ENCODE data around the gene TMTC4. TPM values are rescaled to one million over a fixed set of nuclear protein-coding genes. Genes with fewer than 3 reads are reported as not detected.

TMTC4 gene
- total RNA-seq, 1 donor from 2014 or later: 19.2 TPM

DNA sequence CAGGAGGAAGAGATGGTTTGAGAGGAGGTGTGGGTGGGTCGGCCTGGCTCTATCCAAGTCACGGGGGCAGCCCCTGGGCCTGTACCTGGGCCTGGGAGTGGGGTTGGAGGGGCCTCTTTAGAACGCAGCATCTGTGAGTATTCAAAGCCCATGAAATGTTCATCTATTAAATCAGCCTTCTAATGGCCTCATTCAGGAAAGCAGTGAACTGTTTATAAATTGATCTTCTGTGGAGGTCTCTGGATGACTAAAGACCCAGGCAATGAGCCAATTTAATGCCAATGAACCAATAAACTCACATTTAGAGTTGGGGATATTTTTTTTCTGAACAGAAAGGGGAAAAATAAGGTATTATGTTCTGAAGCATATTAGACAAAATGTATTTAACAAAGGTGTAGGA lies 66.1 kb downstream of the TMTC4 start:
- H3K9me3 Mint-ChIP-seq: peaks cover 8% of the 10 kb centered on the region
- intact Hi-C loops (cut with micrococcal nuclease): no loop called here
- H3K27me3 Mint-ChIP-seq (ENCODE audit: low read depth): no peaks in the 10 kb centered on the region
- H3K4me3 Mint-ChIP-seq (ENCODE audit: low read depth): peak overlapping the region; percentile 11
- H3K4me1 Mint-ChIP-seq (ENCODE audit: low read depth): peaks cover 28% of the 10 kb centered on the region
- no peak for DNase-seq (ENCODE audit: low spot score)
- peak overlapping the region; percentile 70 for H3K27ac Mint-ChIP-seq
- H3K36me3 Mint-ChIP-seq (ENCODE audit: low read depth): peaks cover 58% of the 10 kb centered on the region

DNA sequence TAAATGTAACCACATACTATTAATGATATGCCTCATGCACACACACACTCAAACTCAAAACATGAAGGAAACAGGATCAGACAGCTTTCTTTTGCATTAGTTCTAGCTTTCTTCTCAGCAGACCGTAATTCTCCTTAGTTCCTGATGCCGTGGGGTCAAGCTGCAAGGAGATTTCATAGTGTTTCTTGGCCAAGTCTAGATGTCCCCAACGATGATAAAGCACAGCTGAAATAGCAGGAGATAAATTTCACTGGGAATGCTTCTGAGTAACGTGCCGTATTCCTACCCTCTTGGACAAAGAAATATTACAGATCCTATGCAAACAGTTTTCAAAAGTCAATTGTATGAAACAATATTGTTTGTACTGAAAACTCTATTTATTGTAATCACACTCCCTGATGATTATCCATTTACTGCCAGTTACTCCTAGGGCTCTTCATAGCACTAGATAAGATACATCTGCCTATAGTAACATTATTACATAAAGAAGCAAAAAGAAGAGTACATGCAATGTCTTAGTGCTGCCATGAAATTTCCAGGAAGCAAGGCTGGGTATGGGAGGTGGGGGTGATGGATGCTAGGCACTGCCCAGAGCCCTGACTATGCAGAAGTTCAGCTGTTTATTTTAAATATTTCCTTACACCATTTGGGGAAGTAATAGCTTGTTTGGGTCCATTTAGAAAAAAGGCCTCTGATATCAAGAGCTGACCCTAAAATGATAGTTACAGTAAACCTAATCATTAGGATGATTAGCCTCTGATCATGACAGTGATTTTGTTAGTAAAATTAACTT lies 69.5 kb downstream of the TMTC4 start:
- Mint-ChIP-seq H3K36me3 (ENCODE audit: low read depth) (peaks cover 42% of the 10 kb centered on the region), H3K27ac (no peak overlapping the region), H3K4me1 (ENCODE audit: low read depth) (peaks cover 22% of the 10 kb centered on the region), H3K27me3 (ENCODE audit: low read depth) (no peaks in the 10 kb centered on the region), H3K9me3 (peaks cover 8% of the 10 kb centered on the region), H3K4me3 (ENCODE audit: low read depth) (no peak overlapping the region)
- DNase-seq (ENCODE audit: low spot score): no peak
- intact Hi-C loops (cut with micrococcal nuclease): no loop called here

DNA sequence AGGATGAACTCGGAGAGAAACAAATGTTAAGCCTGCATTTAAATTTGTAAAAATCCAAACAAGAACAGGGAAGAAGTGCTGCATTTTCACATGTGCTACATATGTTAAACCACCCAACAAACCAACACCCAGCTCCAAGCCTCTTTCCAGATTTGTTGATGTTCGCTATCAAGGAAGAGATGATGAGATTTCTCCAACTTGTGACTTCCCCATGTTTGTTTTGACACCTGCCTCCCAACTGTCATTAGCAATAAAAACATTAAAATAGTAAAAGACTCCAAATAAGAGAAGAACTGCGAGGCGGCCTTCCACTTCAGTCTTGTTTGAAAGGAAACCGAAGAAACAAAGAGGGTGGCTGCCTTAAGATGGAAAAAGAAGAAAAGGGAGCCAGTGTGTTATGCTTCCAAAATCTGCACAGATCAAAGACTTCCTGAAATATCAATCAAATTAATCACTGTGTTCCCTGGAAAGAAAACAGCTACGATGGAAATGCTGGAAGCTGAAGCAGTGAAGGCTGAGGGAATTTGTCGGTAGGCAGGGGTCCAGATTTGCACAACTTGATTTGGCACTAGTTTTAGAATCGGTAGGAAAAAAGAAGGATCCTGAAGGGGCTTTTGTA lies 72.0 kb downstream of the TMTC4 start:
- H3K9me3 Mint-ChIP-seq: no peaks in the 10 kb centered on the region
- H3K27me3 Mint-ChIP-seq (ENCODE audit: low read depth): no peaks in the 10 kb centered on the region
- H3K4me1 Mint-ChIP-seq (ENCODE audit: low read depth): peaks cover under 1% of the 10 kb centered on the region
- H3K36me3 Mint-ChIP-seq (ENCODE audit: low read depth): peaks cover 26% of the 10 kb centered on the region
- intact Hi-C loops (cut with micrococcal nuclease): no loop called here
- H3K4me3 Mint-ChIP-seq (ENCODE audit: low read depth): no peak overlapping the region
- DNase-seq (ENCODE audit: low spot score): no peak
- H3K27ac Mint-ChIP-seq: no peak overlapping the region

DNA sequence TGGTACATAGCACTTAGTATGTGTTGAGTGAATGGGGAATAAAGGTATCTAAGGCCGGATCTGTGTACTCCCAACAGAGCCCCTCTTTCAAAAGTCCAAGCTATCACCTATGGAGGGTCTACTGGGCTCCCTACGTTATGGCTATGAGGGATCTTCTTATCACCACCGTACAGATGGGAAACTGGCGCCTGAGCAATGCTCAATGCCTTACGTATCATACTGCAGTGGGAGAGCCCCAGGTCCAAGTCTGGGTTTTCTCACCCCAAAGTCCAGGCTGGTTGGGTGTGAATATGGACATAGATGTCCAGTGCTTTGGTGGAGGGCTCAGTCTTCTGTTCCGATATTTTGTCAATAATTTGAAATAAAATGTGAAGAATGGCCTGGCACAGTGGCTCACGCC lies 72.9 kb downstream of the TMTC4 start:
- no peaks in the 10 kb centered on the region for H3K27me3 Mint-ChIP-seq (ENCODE audit: low read depth)
- intact Hi-C loops (cut with micrococcal nuclease): no loop called here
- H3K27ac Mint-ChIP-seq: no peak overlapping the region
- peaks cover 19% of the 10 kb centered on the region for H3K36me3 Mint-ChIP-seq (ENCODE audit: low read depth)
- DNase-seq (ENCODE audit: low spot score): no peak
- no peaks in the 10 kb centered on the region for H3K4me1 Mint-ChIP-seq (ENCODE audit: low read depth)
- no peaks in the 10 kb centered on the region for H3K9me3 Mint-ChIP-seq
- H3K4me3 Mint-ChIP-seq (ENCODE audit: low read depth): no peak overlapping the region

DNA sequence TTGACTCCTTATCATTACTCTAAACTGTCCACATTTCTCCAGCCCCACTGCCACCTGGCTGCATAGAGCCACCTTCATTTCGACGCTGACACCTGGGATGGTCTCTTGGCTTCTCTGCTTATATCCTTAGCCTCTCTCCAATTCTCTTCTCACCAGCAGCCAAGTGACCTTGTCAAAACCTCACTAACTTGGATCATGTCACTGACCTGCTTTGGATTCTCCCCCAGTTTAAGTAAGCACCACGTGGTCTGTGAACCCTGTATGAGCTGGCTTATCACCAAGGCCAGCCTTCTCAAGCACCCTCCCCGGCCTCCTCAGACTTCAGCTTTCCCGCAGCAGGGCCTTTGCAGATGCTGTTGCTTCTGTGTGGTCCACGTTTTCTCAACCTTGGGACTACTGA lies 73.7 kb downstream of the TMTC4 start:
- Mint-ChIP-seq H3K4me1 (ENCODE audit: low read depth) (no peaks in the 10 kb centered on the region), H3K4me3 (ENCODE audit: low read depth) (no peak overlapping the region), H3K27me3 (ENCODE audit: low read depth) (no peaks in the 10 kb centered on the region), H3K27ac (no peak overlapping the region), H3K9me3 (no peaks in the 10 kb centered on the region), H3K36me3 (ENCODE audit: low read depth) (peaks cover 17% of the 10 kb centered on the region)
- intact Hi-C loops (cut with micrococcal nuclease): no loop called here
- DNase-seq (ENCODE audit: low spot score): no peak

DNA sequence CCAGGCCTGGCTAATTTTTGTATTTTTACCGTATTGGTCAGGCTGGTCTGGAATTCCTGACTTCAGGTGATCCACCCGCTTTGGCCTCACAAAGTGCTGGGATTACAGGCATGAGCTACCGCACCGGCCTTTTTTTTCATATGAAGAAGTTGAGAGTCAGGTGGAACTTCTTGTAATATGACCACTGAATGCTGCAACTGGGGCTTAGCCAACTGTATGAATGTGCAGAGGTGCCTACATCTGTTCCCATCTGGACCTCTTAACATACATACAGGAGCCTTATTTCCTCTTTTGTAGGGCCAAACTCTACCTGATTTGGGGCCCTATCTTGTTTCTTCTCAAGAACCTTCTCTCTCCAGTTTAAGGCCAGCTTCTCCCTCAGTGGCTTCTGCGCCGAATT lies 74.1 kb downstream of the TMTC4 start:
- DNase-seq (ENCODE audit: low spot score): no peak
- intact Hi-C loops (cut with micrococcal nuclease): no loop called here
- peaks cover 14% of the 10 kb centered on the region for H3K36me3 Mint-ChIP-seq (ENCODE audit: low read depth)
- H3K4me3 Mint-ChIP-seq (ENCODE audit: low read depth): no peak overlapping the region
- no peaks in the 10 kb centered on the region for H3K27me3 Mint-ChIP-seq (ENCODE audit: low read depth)
- no peak overlapping the region for H3K27ac Mint-ChIP-seq
- H3K4me1 Mint-ChIP-seq (ENCODE audit: low read depth): no peaks in the 10 kb centered on the region
- no peaks in the 10 kb centered on the region for H3K9me3 Mint-ChIP-seq

DNA sequence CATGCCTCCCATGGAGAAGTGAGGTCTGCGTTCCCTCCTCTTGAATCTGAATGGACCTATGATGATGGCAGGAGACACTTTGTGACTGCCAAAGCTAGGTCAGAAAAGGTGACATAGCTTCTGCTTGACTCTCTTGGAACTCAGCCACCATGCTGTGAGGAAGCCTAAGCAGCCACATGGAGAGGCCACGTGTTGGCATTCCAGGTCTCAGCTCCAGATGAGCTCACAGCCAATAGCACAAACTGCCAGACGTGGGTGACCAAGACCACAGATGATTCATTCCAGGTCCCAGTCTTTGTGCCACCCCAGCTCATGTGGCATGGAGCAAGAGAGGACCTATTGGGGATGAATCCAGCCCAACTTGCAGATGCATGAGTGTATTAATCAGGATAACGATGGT lies 77.3 kb downstream of the TMTC4 start:
- no peak for DNase-seq (ENCODE audit: low spot score)
- H3K9me3 Mint-ChIP-seq: no peaks in the 10 kb centered on the region
- H3K27ac Mint-ChIP-seq: no peak overlapping the region
- H3K4me1 Mint-ChIP-seq (ENCODE audit: low read depth): no peaks in the 10 kb centered on the region
- H3K36me3 Mint-ChIP-seq (ENCODE audit: low read depth): no peaks in the 10 kb centered on the region
- H3K4me3 Mint-ChIP-seq (ENCODE audit: low read depth): no peak overlapping the region
- H3K27me3 Mint-ChIP-seq (ENCODE audit: low read depth): no peaks in the 10 kb centered on the region
- intact Hi-C loops (cut with micrococcal nuclease): no loop called here

DNA sequence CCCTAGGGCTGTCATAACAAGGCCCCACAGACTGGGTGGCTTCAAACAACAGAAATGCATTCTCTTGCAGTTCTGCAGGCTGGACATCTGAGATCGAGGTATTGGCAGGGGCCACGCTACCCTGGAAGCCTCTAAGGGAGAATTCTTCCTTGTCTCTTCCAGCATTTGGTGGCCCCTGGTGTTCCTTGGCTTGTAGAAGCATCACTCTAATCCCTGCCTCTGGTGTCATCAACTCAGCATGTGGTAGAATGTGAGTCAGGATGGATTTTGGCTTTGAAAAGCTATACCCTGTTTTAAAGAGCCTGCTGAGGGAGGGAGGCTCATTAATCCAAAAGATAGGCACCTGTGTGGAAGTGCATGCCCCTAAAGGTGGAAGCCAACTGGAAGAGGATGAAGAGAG lies 78.1 kb downstream of the TMTC4 start:
- Mint-ChIP-seq H3K4me1 (ENCODE audit: low read depth) (peaks cover 1% of the 10 kb centered on the region), H3K36me3 (ENCODE audit: low read depth) (no peaks in the 10 kb centered on the region), H3K9me3 (no peaks in the 10 kb centered on the region), H3K27me3 (ENCODE audit: low read depth) (no peaks in the 10 kb centered on the region), H3K27ac (no peak overlapping the region), H3K4me3 (ENCODE audit: low read depth) (no peak overlapping the region)
- no peak for DNase-seq (ENCODE audit: low spot score)
- intact Hi-C loops (cut with micrococcal nuclease): no loop called here

DNA sequence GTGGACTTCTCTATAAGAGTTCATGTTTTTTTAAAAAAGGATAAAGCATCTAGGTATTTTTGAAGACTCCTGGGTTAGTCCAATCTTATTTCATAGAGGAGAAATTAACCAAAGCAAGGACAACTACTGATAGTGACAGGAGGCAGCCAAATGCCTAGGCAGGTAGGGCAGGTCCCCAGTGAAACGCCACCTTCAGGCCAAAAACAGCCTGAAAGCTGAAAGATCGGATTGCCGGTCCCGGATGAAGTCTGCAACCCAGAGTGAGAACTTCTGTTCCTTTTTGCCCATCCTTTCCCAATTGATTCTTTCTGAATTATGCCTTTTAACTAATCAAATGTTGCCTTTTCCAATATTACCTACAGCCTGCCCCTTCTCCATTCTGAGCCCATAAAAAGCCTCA lies 79.9 kb downstream of the TMTC4 start:
- no peaks in the 10 kb centered on the region for H3K36me3 Mint-ChIP-seq (ENCODE audit: low read depth)
- peaks cover 6% of the 10 kb centered on the region for H3K4me1 Mint-ChIP-seq (ENCODE audit: low read depth)
- no peak overlapping the region for H3K4me3 Mint-ChIP-seq (ENCODE audit: low read depth)
- no peak for DNase-seq (ENCODE audit: low spot score)
- intact Hi-C loops (cut with micrococcal nuclease): no loop called here
- H3K27ac Mint-ChIP-seq: no peak overlapping the region
- H3K9me3 Mint-ChIP-seq: no peaks in the 10 kb centered on the region
- H3K27me3 Mint-ChIP-seq (ENCODE audit: low read depth): no peaks in the 10 kb centered on the region

DNA sequence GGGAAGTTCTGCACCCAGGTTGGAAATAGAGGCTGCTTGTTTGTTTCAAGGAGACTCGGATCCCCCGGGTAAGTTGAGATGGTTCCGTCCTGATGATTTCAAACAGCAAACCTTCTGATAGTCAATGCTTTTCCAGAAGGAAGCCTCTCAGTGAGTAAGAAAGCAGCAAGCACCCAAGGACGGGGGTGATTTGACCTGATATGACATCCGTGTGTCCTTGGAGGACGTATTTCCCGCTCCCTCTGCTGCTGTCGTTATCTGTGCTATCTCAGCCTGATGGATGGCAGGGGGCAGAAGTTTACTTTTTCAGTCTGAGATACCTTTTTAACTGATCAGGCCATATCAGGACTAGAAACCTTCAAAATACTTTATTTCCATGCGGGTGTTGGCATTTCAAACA lies 80.3 kb downstream of the TMTC4 start:
- H3K9me3 Mint-ChIP-seq: no peaks in the 10 kb centered on the region
- H3K36me3 Mint-ChIP-seq (ENCODE audit: low read depth): no peaks in the 10 kb centered on the region
- no peak overlapping the region for H3K27ac Mint-ChIP-seq
- DNase-seq (ENCODE audit: low spot score): no peak
- intact Hi-C loops (cut with micrococcal nuclease): no loop called here
- H3K4me1 Mint-ChIP-seq (ENCODE audit: low read depth): peaks cover 9% of the 10 kb centered on the region
- H3K27me3 Mint-ChIP-seq (ENCODE audit: low read depth): no peaks in the 10 kb centered on the region
- H3K4me3 Mint-ChIP-seq (ENCODE audit: low read depth): no peak overlapping the region

DNA sequence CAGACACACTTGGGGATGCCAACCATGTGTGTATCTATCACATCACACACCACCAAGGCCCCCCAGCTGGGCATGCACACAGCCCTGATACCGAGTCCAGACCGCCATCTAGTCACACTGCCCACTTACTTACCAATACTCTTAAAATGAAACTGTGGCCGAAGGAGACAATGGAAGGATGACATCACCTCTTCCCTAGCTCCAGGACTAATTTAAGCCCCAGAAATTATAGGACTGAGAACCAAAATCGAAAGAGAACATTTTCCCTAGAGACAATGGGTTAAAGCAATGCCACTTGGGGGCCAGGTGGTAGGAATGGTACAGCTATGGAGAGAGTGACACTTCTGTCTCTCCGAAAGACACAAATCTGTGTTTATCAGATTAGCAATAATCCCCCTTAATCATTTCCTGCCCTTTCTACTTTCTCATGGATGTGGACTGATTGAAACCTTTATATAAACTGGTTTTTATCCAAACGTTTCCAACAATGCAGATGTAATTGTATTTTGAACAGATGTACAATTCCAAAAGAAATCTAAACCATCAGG lies 85.3 kb downstream of the TMTC4 start:
- H3K27me3 Mint-ChIP-seq (ENCODE audit: low read depth): no peaks in the 10 kb centered on the region
- H3K9me3 Mint-ChIP-seq: peaks cover 1% of the 10 kb centered on the region
- peak overlapping the region; percentile 74 for H3K4me3 Mint-ChIP-seq (ENCODE audit: low read depth)
- peaks cover 4% of the 10 kb centered on the region for H3K36me3 Mint-ChIP-seq (ENCODE audit: low read depth)
- intact Hi-C loops (cut with micrococcal nuclease): loop anchor here (2.0 to 10.0 kb wide), 2 partner anchors 84 to 286 kb away; no protein-coding TSS in a partner anchor
- H3K27ac Mint-ChIP-seq: peak overlapping the region; percentile 89
- peaks cover 38% of the 10 kb centered on the region for H3K4me1 Mint-ChIP-seq (ENCODE audit: low read depth)
- no peak for DNase-seq (ENCODE audit: low spot score)

DNA sequence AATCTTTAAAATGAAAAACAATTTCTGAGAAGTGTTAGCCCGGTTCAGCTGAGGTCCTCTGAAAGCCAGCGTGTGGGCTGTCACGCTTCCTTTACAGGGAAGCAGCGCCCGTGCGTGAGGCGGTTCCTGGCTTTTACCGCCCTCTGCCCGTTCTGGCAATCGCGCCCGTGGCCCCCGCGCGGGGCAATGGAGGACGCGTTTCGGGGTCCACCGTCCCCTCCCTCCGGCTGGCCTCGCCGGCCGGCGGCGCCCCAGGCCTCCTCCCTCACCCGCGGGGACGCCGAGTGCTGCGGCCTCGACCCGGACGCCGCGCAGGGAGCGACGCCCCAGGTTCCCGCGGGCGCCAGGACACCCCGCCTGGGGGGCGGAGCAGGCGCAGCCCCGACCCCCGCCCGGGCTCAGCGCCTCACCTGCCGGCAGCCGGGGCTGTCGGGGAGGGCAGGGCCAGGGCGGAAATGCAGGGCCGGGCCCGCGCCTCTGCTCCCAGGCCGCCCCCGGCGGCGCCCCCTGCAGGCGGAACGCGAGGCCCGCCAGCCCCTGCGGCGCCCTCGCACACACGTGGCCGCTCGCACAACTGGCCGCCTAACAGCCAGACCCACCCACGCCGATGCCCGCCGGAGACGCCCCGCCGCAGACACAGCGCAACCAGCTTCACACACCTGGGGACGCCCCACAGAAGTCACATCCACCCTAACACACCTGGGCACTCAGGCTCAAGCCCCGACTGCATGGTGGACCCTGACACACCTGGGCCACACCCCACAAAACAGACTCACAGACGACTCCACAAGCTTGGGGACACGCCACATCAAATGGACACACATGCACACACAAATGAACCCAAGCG lies 86.0 kb downstream of the TMTC4 start, which contains the start of gene GGACT:
TSS of gene GGACT (minus strand) at position 459 of the 847 bp plus-strand sequence. CDS start 56,198 bp downstream, outside the sequence.
- Mint-ChIP-seq H3K36me3 (ENCODE audit: low read depth) (peaks cover 7% of the 10 kb centered on the region), H3K27ac (peak within 1 kb of the TSS; percentile 89), H3K4me1 (ENCODE audit: low read depth) (peaks cover 42% of the 10 kb centered on the region), H3K9me3 (peaks cover 5% of the 10 kb centered on the region), H3K27me3 (ENCODE audit: low read depth) (no peaks in the 10 kb centered on the region), H3K4me3 (ENCODE audit: low read depth) (peak within 1 kb of the TSS; percentile 78)
- intact Hi-C loops (cut with micrococcal nuclease): loop anchor here (1.0 to 10.0 kb wide), 3 partner anchors 15 to 286 kb away; no protein-coding TSS in a partner anchor
- peak; percentile 78 for DNase-seq (ENCODE audit: low spot score)
